Loucy (cell line): Measurements from ENCODE around the gene ARHGAP10.

ENCODE experiments used
- EZH2phosphoT487 ChIP-seq: fragments of 200-600 bp; IDR thresholded peaks from 2 replicates; pipeline ENCODE4 v1.6.1; 2018; ENCODE audit warnings: antibody characterized with exemption, mild to moderate bottlenecking, moderate library complexity, borderline replicate concordance
- TF ChIP-seq, protein P1 (sequence below): fragments of 200-600 bp; sonication (generic); conservative IDR thresholded peaks from 2 replicates; pipeline ENCODE4 v1.5.1; 2014; ENCODE audit warnings: mild to moderate bottlenecking, antibody characterized with exemption, low read length

DNA sequence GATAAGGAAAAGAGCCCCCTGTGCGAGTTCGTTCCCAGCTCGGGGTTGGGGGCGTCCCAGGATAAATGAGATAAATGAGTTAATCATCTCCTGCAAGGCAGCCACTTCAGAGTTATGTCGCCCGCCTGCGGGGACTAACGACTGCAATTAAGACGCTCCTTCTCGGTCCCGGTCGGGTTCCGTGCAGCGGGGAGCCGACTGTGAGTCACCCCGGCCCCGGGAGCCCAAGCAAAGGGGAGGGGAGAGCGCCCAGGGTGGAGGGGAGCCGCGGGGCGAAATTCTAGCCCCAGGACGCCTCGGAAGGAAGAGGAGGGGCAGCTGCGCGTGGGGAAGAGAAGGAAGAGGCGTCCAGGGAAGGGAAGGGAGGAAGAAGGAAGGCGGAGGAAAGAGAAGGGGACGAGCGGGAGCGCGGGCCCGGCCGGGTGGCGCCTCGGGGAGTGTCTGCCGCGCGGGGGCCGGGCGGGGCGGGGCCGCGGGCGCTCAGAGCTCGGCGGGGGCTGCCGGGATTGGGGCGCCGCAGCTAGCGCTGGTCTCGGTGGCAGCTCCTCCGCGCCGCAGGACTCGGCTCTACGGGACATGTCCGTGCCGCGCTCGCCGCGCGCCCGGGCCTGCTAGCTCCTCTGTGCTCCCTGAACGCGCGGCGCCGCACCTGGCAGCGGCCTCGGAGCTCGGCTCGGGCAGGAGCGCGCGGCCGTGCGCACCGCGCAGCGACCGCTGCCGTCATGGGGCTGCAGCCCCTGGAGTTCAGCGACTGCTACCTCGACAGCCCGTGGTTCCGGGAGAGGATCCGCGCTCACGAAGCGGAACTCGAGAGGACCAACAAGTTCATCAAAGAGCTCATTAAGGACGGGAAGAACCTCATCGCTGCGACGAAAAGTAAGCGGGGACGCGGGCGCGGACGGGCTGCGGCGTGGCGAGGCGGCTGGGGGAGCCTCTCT is at the start of gene ARHGAP10:
- TF ChIP-seq, protein P1, sequence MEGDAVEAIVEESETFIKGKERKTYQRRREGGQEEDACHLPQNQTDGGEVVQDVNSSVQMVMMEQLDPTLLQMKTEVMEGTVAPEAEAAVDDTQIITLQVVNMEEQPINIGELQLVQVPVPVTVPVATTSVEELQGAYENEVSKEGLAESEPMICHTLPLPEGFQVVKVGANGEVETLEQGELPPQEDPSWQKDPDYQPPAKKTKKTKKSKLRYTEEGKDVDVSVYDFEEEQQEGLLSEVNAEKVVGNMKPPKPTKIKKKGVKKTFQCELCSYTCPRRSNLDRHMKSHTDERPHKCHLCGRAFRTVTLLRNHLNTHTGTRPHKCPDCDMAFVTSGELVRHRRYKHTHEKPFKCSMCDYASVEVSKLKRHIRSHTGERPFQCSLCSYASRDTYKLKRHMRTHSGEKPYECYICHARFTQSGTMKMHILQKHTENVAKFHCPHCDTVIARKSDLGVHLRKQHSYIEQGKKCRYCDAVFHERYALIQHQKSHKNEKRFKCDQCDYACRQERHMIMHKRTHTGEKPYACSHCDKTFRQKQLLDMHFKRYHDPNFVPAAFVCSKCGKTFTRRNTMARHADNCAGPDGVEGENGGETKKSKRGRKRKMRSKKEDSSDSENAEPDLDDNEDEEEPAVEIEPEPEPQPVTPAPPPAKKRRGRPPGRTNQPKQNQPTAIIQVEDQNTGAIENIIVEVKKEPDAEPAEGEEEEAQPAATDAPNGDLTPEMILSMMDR: no peak
- no peak for TF ChIP-seq EZH2phosphoT487
